OCI-LY7 (cell line): ENCODE data around the gene RPRD2. TPM values are rescaled to one million over a fixed set of nuclear protein-coding genes. Genes with fewer than 3 reads are reported as not detected.

Experiments
- BruUV-seq: library from RNA; stranded (reverse); fragments of 400-500 nt; replicated peaks from 2 replicates; lab custom pipeline; 2021; lab: Mats Ljungman, UMichigan
- CTCF ChIA-PET: fragments of 300-600 bp; sonication (Branson Sonifier 250); formaldehyde crosslinking; loops from one replicate; lab custom pipeline; 2022; ENCODE audit warnings: antibody characterized with exemption; ENCODE audit not compliant: unreplicated experiment; lab: Charles Lee
- POLR2A ChIA-PET: fragments of 300-600 bp; sonication (Branson Sonifier 250); formaldehyde crosslinking; loops from one replicate; lab custom pipeline; 2022; ENCODE audit warnings: antibody characterized with exemption; lab: Charles Lee
- DNase-seq: peaks from one replicate; pipeline ENCODE4 v3.0.0-alpha.2; 2015; ENCODE audit warnings: low spot score
- H2AFZ ChIP-seq: fragments of 200-600 bp; sonication (generic), shearing (Covaris generic); 2 replicates; pipeline ENCODE4 v1.6.1; 2014; ENCODE audit warnings: mild to moderate bottlenecking, antibody characterized with exemption, low read length, moderate library complexity
- H3K27ac ChIP-seq: fragments of 200-600 bp; sonication (generic); 2 replicates; pipeline ENCODE4 v1.5.1; 2014; ENCODE audit warnings: mixed run types, low read depth, mild to moderate bottlenecking, moderate library complexity, low read length, inconsistent platforms; ENCODE audit not compliant: poor library complexity, severe bottlenecking
- H3K36me3 ChIP-seq: fragments of 200-600 bp; sonication (generic); 2 replicates; pipeline ENCODE4 v1.6.1; 2014; ENCODE audit warnings: mild to moderate bottlenecking, antibody characterized with exemption, low read length, moderate library complexity, mixed read lengths; ENCODE audit not compliant: insufficient read depth
- H3K4me1 ChIP-seq: fragments of 200-600 bp; sonication (generic); 2 replicates; pipeline ENCODE4 v1.5.1; 2014; ENCODE audit warnings: mild to moderate bottlenecking, low read length; ENCODE audit not compliant: insufficient read depth, poor library complexity, severe bottlenecking
- H3K4me2 ChIP-seq: fragments of 200-600 bp; sonication (generic); 2 replicates; pipeline ENCODE4 v1.6.1; 2014; ENCODE audit warnings: mild to moderate bottlenecking, low read length
- H3K4me3 ChIP-seq: fragments of 200-600 bp; sonication (generic); 2 replicates; pipeline ENCODE4 v1.5.1; 2014; ENCODE audit warnings: mild to moderate bottlenecking, low read depth, low read length; ENCODE audit not compliant: poor library complexity, severe bottlenecking
- H3K79me2 ChIP-seq: fragments of 200-600 bp; sonication (generic); 2 replicates; pipeline ENCODE4 v1.6.1; 2016; ENCODE audit warnings: low read depth, mild to moderate bottlenecking, low read length, moderate library complexity, mixed read lengths; ENCODE audit not compliant: insufficient read depth
- H3K9me2 ChIP-seq: fragments of 200-600 bp; sonication (generic); 2 replicates; pipeline ENCODE4 v1.6.1; 2016; ENCODE audit warnings: mild to moderate bottlenecking, low read length, mixed read lengths; ENCODE audit not compliant: insufficient read depth
- H3K9me3 ChIP-seq: fragments of 200-600 bp; sonication (generic); 2 replicates; pipeline ENCODE4 v1.6.1; 2014; ENCODE audit warnings: mild to moderate bottlenecking, mixed run types, low read length, mixed read lengths
- H4K20me1 ChIP-seq: fragments of 200-600 bp; sonication (generic); 2 replicates; pipeline ENCODE4 v1.6.1; 2014; ENCODE audit warnings: mild to moderate bottlenecking, antibody characterized with exemption, low read length, moderate library complexity, mixed read lengths; ENCODE audit not compliant: insufficient read depth
- EZH2phosphoT487 ChIP-seq: fragments of 200-600 bp; sonication (generic); IDR thresholded peaks from 2 replicates; pipeline ENCODE4 v1.6.1; 2018; ENCODE audit warnings: low read depth, borderline replicate concordance, mild to moderate bottlenecking, mixed run types, antibody characterized with exemption, low read length, moderate library complexity, mixed read lengths
- intact Hi-C: fragments of 100-400 bp; cut with micrococcal nuclease; formaldehyde crosslinking; loops from one replicate; pipeline ENCODE4 v1.10.0; 2022; ENCODE audit not compliant: unreplicated experiment
- total RNA-seq, 2 experiments: library from RNA; depleted of rRNA in 1 of 2; stranded (reverse); fragments of >200 nt in 1 of 2; shearing (Covaris generic) in 1 of 2; gene quantifications; 2 replicates each; pipeline ENCODE4 v1.2.3, GENCODE V29; 2014 to 2022
- TF ChIP-seq, protein P1 (sequence below): fragments of 200-600 bp; sonication (generic); conservative IDR thresholded peaks from 2 replicates; pipeline ENCODE4 v1.5.1; 2014; ENCODE audit warnings: mild to moderate bottlenecking, antibody characterized with exemption, low read length, moderate library complexity, mixed read lengths

RPRD2 gene
- total RNA-seq, 2 experiments from 2014 or later = 17.0 to 39.7 TPM

DNA sequence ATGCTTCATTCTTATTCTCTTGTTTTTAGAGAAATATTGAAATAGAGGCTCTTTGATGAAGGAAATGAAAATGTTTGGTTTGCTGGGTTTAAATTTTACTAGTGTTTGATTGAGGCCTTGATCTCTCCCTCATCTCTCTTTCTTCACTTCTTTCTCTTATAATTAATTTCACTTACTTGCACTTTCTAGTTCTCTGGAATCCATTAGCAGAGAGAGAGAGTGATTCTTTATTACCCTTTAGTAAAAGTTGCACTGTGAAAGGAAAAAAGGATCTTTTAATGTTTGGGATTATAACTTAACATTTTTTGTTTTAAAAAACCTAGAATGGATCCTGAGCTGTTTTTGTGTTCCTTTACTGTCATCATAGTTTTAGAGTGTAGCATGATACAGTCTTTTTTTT is 12.2 kb downstream of the RPRD2 start:
- POLR2A ChIA-PET = interaction anchor here (0.5 to 1.1 kb wide), 2 partner anchors 57 to 142 kb away, joined by 3 read pairs; no protein-coding TSS in a partner anchor
- peaks cover 21% of the 10 kb centered on the region for H3K36me3 ChIP-seq
- H3K27ac ChIP-seq = no peak overlapping the region
- DNase-seq = no peak
- H3K4me2 ChIP-seq = no peak overlapping the region
- BruUV-seq = no TSS peak
- H3K9me2 ChIP-seq = no peaks in the 10 kb centered on the region
- CTCF ChIA-PET = no interaction called here
- peaks cover 30% of the 10 kb centered on the region for H4K20me1 ChIP-seq
- intact Hi-C loops = no loop called here
- H3K9me3 ChIP-seq = no peaks in the 10 kb centered on the region
- TF ChIP-seq EZH2phosphoT487 = no peak
- TF ChIP-seq, protein P1, sequence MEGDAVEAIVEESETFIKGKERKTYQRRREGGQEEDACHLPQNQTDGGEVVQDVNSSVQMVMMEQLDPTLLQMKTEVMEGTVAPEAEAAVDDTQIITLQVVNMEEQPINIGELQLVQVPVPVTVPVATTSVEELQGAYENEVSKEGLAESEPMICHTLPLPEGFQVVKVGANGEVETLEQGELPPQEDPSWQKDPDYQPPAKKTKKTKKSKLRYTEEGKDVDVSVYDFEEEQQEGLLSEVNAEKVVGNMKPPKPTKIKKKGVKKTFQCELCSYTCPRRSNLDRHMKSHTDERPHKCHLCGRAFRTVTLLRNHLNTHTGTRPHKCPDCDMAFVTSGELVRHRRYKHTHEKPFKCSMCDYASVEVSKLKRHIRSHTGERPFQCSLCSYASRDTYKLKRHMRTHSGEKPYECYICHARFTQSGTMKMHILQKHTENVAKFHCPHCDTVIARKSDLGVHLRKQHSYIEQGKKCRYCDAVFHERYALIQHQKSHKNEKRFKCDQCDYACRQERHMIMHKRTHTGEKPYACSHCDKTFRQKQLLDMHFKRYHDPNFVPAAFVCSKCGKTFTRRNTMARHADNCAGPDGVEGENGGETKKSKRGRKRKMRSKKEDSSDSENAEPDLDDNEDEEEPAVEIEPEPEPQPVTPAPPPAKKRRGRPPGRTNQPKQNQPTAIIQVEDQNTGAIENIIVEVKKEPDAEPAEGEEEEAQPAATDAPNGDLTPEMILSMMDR = no peak
- no peak overlapping the region for H2AFZ ChIP-seq
- peaks cover 100% of the 10 kb centered on the region for H3K79me2 ChIP-seq
- H3K4me1 ChIP-seq = peaks cover 4% of the 10 kb centered on the region
- H3K4me3 ChIP-seq = no peak overlapping the region

DNA sequence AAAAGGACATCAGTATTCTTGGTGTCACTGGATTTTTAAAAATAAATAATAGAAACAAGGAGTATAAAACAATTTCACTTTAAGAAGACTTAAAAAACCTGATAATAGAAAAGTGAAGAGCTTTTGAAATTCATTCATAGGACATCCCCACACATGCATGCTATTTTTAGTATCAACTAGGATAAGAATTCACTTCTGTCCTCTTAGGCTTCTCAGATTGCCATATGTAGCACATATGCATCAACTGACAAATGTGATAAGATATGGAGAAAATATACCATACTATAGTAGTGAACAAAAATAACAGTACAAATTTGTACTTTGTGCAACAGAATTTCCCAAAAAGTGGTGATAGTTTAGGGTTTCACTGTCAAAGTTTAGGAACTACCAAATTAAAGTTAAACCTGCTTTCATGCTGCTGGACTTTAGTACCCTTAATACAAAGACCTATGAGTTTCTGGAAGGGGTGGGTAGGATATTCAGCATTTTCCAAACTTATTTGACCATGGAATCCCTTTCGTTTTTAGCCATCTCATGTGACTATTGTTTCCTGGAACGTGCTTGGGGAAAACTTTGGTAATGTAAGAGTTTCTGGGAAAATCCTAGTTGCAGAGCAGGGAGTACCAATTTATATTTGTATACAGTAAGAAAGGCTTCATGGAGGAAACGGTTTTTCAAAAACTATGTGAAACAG is 19.8 kb downstream of the RPRD2 start:
- BruUV-seq = TSS peak; percentile 36
- Histone ChIP-seq H3K9me3 (no peaks in the 10 kb centered on the region), H2AFZ (no peak overlapping the region), H4K20me1 (peaks cover 16% of the 10 kb centered on the region; the same call in 1 of the 2 replicates), H3K4me3 (no peak overlapping the region), H3K79me2 (peaks cover 97% of the 10 kb centered on the region), H3K9me2 (no peaks in the 10 kb centered on the region), H3K27ac (no peak overlapping the region), H3K36me3 (0 out of 2 replicates have a peak, but pooled peaks cover 4% of the 10 kb centered on the region), H3K4me2 (no peak overlapping the region), H3K4me1 (peaks cover 7% of the 10 kb centered on the region)
- POLR2A ChIA-PET = interaction anchor here (0.6 to 1.1 kb wide), 2 partner anchors 12 to 14 kb away, joined by 3 to 4 read pairs; no protein-coding TSS in a partner anchor
- DNase-seq = no peak
- CTCF ChIA-PET = no interaction called here
- TF ChIP-seq, protein P1 = no peak
- TF ChIP-seq EZH2phosphoT487 = no peak
- intact Hi-C loops = no loop called here
